ENCODE results near the gene ICAM5. TPM values are rescaled to one million over a fixed set of nuclear protein-coding genes. Genes with fewer than 3 reads are reported as not detected.

The ICAM5 gene
- total RNA-seq, 3 donors from 2014 or later: 0.69 to 1.4 (median 0.73) TPM

DNA sequence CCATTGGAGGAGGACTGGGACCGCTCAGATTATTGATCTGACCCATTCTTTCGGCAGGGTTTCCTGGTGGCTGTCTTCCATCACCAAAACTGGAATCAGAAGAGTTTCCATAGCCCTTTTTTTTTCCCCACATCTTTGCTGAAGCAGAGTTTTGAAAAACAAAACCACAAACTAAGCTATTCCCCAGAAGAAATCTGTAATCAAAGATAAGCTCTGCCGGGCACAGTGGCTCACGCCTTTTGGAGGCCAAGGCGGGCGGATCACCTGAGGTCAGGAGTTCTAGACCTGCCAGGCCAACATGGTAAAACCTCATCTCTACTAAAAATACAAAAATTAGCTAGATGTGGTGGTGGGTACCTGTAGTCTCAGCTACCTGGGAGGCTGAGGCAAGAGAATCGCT is 23.0 kb upstream of the ICAM5 start:
- no peak overlapping the region for H3K4me3 ChIP-seq
- TF ChIP-seq CTCF (IDR thresholded peaks at IDR 0.05): no peak
- no peaks in the 10 kb centered on the region for H3K36me3 ChIP-seq (ENCODE audit: low read depth)
- peaks cover 15% of the 10 kb centered on the region for H3K4me1 ChIP-seq (ENCODE audit: low read depth)
- no peak for DNase-seq
- intact Hi-C loops (cut with DNase I, micrococcal nuclease): no loop called here
- no peak for ATAC-seq
- H3K9me3 ChIP-seq: no peaks in the 10 kb centered on the region

DNA sequence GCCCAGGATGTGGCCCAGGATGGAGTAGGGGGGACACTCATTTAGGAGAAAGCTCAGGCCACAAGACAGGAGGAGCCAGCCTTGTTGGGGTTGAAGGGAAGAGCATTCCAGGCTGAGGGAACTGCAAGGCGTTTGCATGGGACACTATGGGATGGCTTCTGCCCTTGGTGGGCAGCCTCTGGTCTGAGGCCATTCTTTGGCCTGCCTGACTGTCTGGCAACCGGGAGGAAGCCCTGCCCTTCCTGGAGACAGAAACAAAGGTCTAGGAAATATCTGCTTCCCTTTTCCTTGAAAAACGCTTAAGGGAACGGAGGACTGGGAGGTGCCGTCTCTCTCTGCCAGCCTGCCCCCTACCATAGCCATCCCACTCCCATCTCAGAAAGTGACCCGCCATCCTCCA is 21.7 kb upstream of the ICAM5 start:
- intact Hi-C loops (cut with DNase I, micrococcal nuclease): loop anchor here (2.0 kb wide), 1 partner anchor 121 kb away; no protein-coding TSS in a partner anchor
- no peaks in the 10 kb centered on the region for H3K36me3 ChIP-seq (ENCODE audit: low read depth)
- ATAC-seq (no peak), DNase-seq (no peak)
- H3K4me3 ChIP-seq: no peak overlapping the region
- H3K9me3 ChIP-seq: no peaks in the 10 kb centered on the region
- no peak for TF ChIP-seq CTCF (IDR thresholded peaks at IDR 0.05)
- H3K4me1 ChIP-seq (ENCODE audit: low read depth): peaks cover 15% of the 10 kb centered on the region

DNA sequence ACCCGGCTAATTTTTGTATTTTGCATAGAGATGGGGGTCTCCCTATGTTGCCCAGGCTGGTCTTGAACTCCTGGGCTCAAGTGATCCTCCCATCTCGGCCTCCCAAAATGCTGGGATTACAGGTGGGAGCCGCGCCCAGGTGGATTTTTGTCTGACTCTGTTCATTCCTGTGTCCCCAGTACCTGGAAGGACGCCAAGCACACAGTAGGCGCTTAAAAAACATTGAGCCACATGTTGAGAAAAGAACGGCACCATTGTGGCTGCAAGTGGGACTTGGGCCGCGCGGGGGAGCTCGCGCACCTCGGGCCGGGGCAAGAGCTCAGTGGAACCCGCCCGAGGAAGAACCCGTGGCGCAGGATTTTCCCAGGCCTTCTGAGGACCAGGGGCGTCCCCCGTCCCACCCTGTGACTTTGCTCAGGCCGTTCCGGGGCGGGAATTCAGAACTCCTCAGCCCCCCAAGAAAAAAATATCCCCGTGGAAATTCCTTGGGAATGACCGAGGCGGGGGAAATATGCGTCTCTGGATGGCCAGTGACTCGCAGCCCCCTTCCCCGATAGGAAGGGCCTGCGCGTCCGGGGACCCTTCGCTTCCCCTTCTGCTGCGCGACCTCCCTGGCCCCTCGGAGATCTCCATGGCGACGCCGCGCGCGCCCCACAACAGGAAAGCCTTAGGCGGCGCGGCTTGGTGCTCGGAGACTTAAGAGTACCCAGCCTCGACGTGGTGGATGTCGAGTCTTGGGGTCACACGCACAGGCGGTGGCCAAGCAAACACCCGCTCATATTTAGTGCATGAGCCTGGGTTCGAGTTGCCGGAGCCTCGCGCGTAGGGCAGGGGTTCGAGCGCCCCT is 20.2 kb upstream of the ICAM5 start:
- intact Hi-C loops (cut with DNase I, micrococcal nuclease): loop anchor here (2.0 kb wide), 1 partner anchor 119 kb away; no protein-coding TSS in a partner anchor
- TF ChIP-seq CTCF (IDR thresholded peaks at IDR 0.05): peak; percentile 83
- ATAC-seq: peak; percentile 83
- Histone ChIP-seq H3K36me3 (ENCODE audit: low read depth) (no peaks in the 10 kb centered on the region), H3K4me1 (ENCODE audit: low read depth) (peaks cover 15% of the 10 kb centered on the region), H3K4me3 (no peak overlapping the region), H3K9me3 (no peaks in the 10 kb centered on the region)
- DNase-seq: peak; percentile 91 to 94 (median 92)

GRCh38 chr19:10270180-10270615 is 19.6 kb upstream of the ICAM5 start:
- TF ChIP-seq CTCF (IDR thresholded peaks at IDR 0.05): no peak

GRCh38 chr19:10270616-10271394 is 18.9 kb upstream of the ICAM5 start, which contains the start of gene ICAM1:
Gene ICAM1 (plus strand): TSS chr19:10271120. CDS start chr19:10271160, 40 bp downstream.
- H3K9me3 ChIP-seq: no peaks in the 10 kb centered on the region
- DNase-seq: peak; percentile 76 to 93 (median 83)
- intact Hi-C loops (cut with DNase I, micrococcal nuclease): no loop called here
- H3K4me3 ChIP-seq: no peak within 1 kb of the TSS
- peaks cover 20% of the 10 kb centered on the region for H3K4me1 ChIP-seq (ENCODE audit: low read depth)
- H3K36me3 ChIP-seq (ENCODE audit: low read depth): no peaks in the 10 kb centered on the region
- peak; percentile 75 for ATAC-seq
- TF ChIP-seq CTCF (IDR thresholded peaks at IDR 0.05): no peak

More at GRCh38 chr19:10270180-10270615, 19.6 kb upstream of the ICAM5 start:
- ATAC-seq: peak; percentile 67
- intact Hi-C loops (cut with DNase I, micrococcal nuclease): no loop called here
- H3K4me1 ChIP-seq (ENCODE audit: low read depth): peaks cover 19% of the 10 kb centered on the region
- H3K36me3 ChIP-seq (ENCODE audit: low read depth): no peaks in the 10 kb centered on the region
- no peak overlapping the region for H3K4me3 ChIP-seq
- DNase-seq: peak; percentile 64 to 93 (median 82)
- no peaks in the 10 kb centered on the region for H3K9me3 ChIP-seq

Data from mucosa of descending colon (tissue), 3 donors.